ENCODE results near the gene ARL10. TPM values are rescaled to one million over a fixed set of nuclear protein-coding genes. Genes with fewer than 3 reads are reported as not detected.

The ARL10 gene
- total RNA-seq, 2 donors from 2014 or later: 1.3 to 2.8 TPM

GRCh38 chr5:176383248-176383905, 18.1 kb downstream of the ARL10 start:
- Histone ChIP-seq H3K9me3 (no peaks in the 10 kb centered on the region), H3K4me3 (no peak overlapping the region), H3K4me1 (peaks cover 5% of the 10 kb centered on the region), H3K9ac (ENCODE audit: low read depth in 2 of 2, low read length in 2 of 2) (no peak overlapping the region), H3K36me3 (no peaks in the 10 kb centered on the region), H3K27ac (no peak overlapping the region), H3K27me3 (no peaks in the 10 kb centered on the region)
- TF ChIP-seq CTCF (IDR thresholded peaks at IDR 0.05): no peak
- no peak for DNase-seq
- intact Hi-C loops (cut with DNase I): no loop called here

GRCh38 chr5:176383961-176384360, 18.7 kb downstream of the ARL10 start:
- intact Hi-C loops (cut with DNase I): no loop called here
- Histone ChIP-seq H3K27ac (no peak overlapping the region), H3K9ac (ENCODE audit: low read depth in 2 of 2, low read length in 2 of 2) (no peak overlapping the region), H3K4me1 (peaks cover 5% of the 10 kb centered on the region), H3K27me3 (no peaks in the 10 kb centered on the region), H3K4me3 (no peak overlapping the region), H3K36me3 (no peaks in the 10 kb centered on the region), H3K9me3 (no peaks in the 10 kb centered on the region)
- DNase-seq: no peak
- TF ChIP-seq CTCF (IDR thresholded peaks at IDR 0.05): no peak

GRCh38 chr5:176384366-176384930, 19.2 kb downstream of the ARL10 start:
- no peak overlapping the region for H3K9ac ChIP-seq (ENCODE audit: low read depth in 2 of 2, low read length in 2 of 2)
- no peaks in the 10 kb centered on the region for H3K27me3 ChIP-seq
- no peaks in the 10 kb centered on the region for H3K36me3 ChIP-seq
- TF ChIP-seq CTCF (IDR thresholded peaks at IDR 0.05): no peak
- no peak overlapping the region for H3K4me3 ChIP-seq
- H3K4me1 ChIP-seq: peaks cover 5% of the 10 kb centered on the region
- intact Hi-C loops (cut with DNase I): no loop called here
- H3K9me3 ChIP-seq: no peaks in the 10 kb centered on the region
- no peak for DNase-seq
- H3K27ac ChIP-seq: no peak overlapping the region

GRCh38 chr5:176384991-176385390, 19.7 kb downstream of the ARL10 start:
- DNase-seq: no peak
- H3K4me1 ChIP-seq: peaks cover 5% of the 10 kb centered on the region
- H3K27me3 ChIP-seq: no peaks in the 10 kb centered on the region
- no peak overlapping the region for H3K4me3 ChIP-seq
- TF ChIP-seq CTCF (IDR thresholded peaks at IDR 0.05): no peak
- no peaks in the 10 kb centered on the region for H3K36me3 ChIP-seq
- no peak overlapping the region for H3K27ac ChIP-seq
- H3K9me3 ChIP-seq: no peaks in the 10 kb centered on the region
- intact Hi-C loops (cut with DNase I): no loop called here
- H3K9ac ChIP-seq (ENCODE audit: low read depth in 2 of 2, low read length in 2 of 2): no peak overlapping the region

- Histone ChIP-seq H3K4me1 (peaks cover 5% of the 10 kb centered on the region), H3K9ac (ENCODE audit: low read depth in 2 of 2, low read length in 2 of 2) (no peak overlapping the region)
- intact Hi-C loops (cut with DNase I): no loop called here
Measured at GRCh38 chr5:176386491-176386890, 21.2 kb downstream of the ARL10 start.

More at GRCh38 chr5:176386491-176386890, 21.2 kb downstream of the ARL10 start:
- no peak for DNase-seq
- H3K27ac ChIP-seq: no peak overlapping the region
- H3K27me3 ChIP-seq: no peaks in the 10 kb centered on the region
- no peak for TF ChIP-seq CTCF (IDR thresholded peaks at IDR 0.05)
- H3K36me3 ChIP-seq: no peaks in the 10 kb centered on the region
- H3K4me3 ChIP-seq: no peak overlapping the region
- H3K9me3 ChIP-seq: no peaks in the 10 kb centered on the region

All from colonic mucosa (tissue), 4 donors.